Progenitor cell of endocrine pancreas (in vitro differentiated cells): ENCODE data around the gene LGALS12. TPM values are rescaled to one million over a fixed set of nuclear protein-coding genes. Genes with fewer than 3 reads are reported as not detected.

Experiments used
- DNase-seq: peaks from one replicate; pipeline ENCODE4 v3.0.0; 2021; ENCODE audit warnings: low spot score; ENCODE audit not compliant: unreplicated experiment
- H3K27ac Mint-ChIP-seq: 2 replicates; pipeline ENCODE4 v1.8.0; 2021; ENCODE audit warnings: mild to moderate bottlenecking, moderate library complexity, mixed read lengths
- H3K27me3 Mint-ChIP-seq: 2 replicates; pipeline ENCODE4 v1.8.0; 2021; ENCODE audit warnings: mixed read lengths
- H3K36me3 Mint-ChIP-seq: 2 replicates; pipeline ENCODE4 v1.8.0; 2022; ENCODE audit warnings: mixed read lengths; ENCODE audit not compliant: insufficient read depth
- H3K4me1 Mint-ChIP-seq: 2 replicates; pipeline ENCODE4 v1.8.0; 2021; ENCODE audit warnings: low read depth, mixed read lengths
- H3K4me3 Mint-ChIP-seq: 2 replicates; pipeline ENCODE4 v1.8.0; 2021; ENCODE audit warnings: low read depth, mild to moderate bottlenecking, moderate library complexity, mixed read lengths
- H3K9me3 Mint-ChIP-seq: 2 replicates; pipeline ENCODE4 v1.8.0; 2021; ENCODE audit warnings: low read depth, mixed read lengths
- total RNA-seq: library from RNA; stranded (reverse); gene quantifications from 2 replicates; pipeline ENCODE4 v1.2.1, GENCODE V29; 2021
- TF ChIP-seq, protein P1 (sequence below): fragments of 200-600 bp; sonication (generic); IDR thresholded peaks from one replicate; pipeline ENCODE4 v1.5.0; 2021; ENCODE audit warnings: antibody characterized with exemption, mild to moderate bottlenecking; ENCODE audit not compliant: unreplicated experiment

The LGALS12 gene
- total RNA-seq, 1 donor from 2014 or later = 2.3 TPM

- Mint-ChIP-seq H3K9me3 (peaks cover 22% of the 10 kb centered on the region), H3K4me1 (peaks cover 49% of the 10 kb centered on the region), H3K27me3 (no peaks in the 10 kb centered on the region), H3K27ac (peak overlapping the region; percentile 91), H3K4me3 (peak overlapping the region; percentile 92), H3K36me3 (peaks cover 25% of the 10 kb centered on the region)
- TF ChIP-seq, protein P1, sequence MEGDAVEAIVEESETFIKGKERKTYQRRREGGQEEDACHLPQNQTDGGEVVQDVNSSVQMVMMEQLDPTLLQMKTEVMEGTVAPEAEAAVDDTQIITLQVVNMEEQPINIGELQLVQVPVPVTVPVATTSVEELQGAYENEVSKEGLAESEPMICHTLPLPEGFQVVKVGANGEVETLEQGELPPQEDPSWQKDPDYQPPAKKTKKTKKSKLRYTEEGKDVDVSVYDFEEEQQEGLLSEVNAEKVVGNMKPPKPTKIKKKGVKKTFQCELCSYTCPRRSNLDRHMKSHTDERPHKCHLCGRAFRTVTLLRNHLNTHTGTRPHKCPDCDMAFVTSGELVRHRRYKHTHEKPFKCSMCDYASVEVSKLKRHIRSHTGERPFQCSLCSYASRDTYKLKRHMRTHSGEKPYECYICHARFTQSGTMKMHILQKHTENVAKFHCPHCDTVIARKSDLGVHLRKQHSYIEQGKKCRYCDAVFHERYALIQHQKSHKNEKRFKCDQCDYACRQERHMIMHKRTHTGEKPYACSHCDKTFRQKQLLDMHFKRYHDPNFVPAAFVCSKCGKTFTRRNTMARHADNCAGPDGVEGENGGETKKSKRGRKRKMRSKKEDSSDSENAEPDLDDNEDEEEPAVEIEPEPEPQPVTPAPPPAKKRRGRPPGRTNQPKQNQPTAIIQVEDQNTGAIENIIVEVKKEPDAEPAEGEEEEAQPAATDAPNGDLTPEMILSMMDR = peak; percentile 41
- DNase-seq = no peak
Observed at GRCh38 chr11:63489879-63490278, 16.0 kb upstream of the LGALS12 start.

- peaks cover 56% of the 10 kb centered on the region for H3K4me1 Mint-ChIP-seq
- peak within 1 kb of the TSS; percentile 94 for H3K27ac Mint-ChIP-seq
- H3K36me3 Mint-ChIP-seq = peaks cover 17% of the 10 kb centered on the region
- peaks cover 15% of the 10 kb centered on the region for H3K9me3 Mint-ChIP-seq
- no peaks in the 10 kb centered on the region for H3K27me3 Mint-ChIP-seq
- TF ChIP-seq, protein P1 = no peak
- H3K4me3 Mint-ChIP-seq = peak within 1 kb of the TSS; percentile 92
- peak; percentile 37 for DNase-seq
Observed at GRCh38 chr11:63490551-63491239, 15.2 kb upstream of the LGALS12 start, which contains the start of gene PLAAT5. Gene PLAAT5 (minus strand): TSS chr11:63491167. CDS start chr11:63491034, 133 bp downstream.

DNA sequence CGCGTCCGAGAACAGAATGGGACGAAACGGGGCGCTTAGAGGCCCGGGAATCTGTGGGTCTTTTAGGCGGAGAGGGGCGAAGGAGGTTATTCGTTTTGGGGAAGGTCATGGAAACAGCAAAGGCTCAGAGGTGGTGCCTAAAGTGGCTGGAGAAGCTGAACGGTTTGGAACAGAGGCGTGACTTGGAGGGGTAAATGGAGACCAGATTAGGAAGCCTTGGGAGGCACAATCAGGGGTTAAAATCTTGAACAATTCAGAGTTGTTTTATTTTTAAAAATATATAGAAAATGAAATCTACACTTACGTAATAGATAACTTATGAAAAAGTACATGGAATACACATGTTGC, 14.7 kb upstream of the LGALS12 start:
- no peaks in the 10 kb centered on the region for H3K27me3 Mint-ChIP-seq
- no peak for DNase-seq
- H3K36me3 Mint-ChIP-seq = peaks cover 12% of the 10 kb centered on the region
- TF ChIP-seq, protein P1 = no peak
- peaks cover 56% of the 10 kb centered on the region for H3K4me1 Mint-ChIP-seq
- H3K4me3 Mint-ChIP-seq = peak overlapping the region; percentile 92
- peak overlapping the region; percentile 94 for H3K27ac Mint-ChIP-seq
- peaks cover 10% of the 10 kb centered on the region for H3K9me3 Mint-ChIP-seq

DNA sequence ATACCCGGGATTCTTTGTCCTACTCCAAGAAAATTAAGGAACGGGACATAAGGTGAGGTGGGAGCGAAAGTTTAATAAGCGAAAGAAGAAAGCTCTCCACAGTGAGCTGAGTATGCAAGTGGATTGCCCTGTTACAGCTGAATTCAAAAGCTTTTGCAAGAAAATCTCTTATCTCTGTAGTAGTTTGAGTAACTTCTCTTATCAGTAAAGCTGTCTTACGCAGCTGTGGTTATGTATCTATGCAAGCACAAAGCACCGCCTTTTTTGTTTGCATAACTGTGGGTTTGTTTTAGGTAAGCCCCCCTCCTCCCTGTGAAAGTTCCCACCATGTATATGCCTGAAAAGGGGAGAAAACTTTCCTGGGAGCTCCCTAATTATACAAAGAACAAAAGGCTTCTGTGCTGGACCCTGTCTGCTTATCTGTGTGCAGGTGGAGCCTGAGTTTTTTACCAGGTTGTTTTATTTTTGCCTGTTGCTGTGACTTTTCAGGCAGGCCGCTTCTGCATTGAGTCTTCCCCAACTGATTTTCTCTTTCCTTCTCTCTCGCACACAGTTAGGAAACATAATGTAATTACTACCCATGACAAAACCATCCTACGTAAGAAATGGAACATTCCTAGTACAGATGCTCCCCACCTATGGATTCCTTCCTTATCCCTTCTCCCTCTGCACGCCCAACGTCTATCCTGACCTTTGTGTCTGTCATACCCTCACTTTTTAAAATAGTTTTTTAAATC, 14.1 kb upstream of the LGALS12 start:
- H3K27me3 Mint-ChIP-seq = no peaks in the 10 kb centered on the region
- peaks cover 10% of the 10 kb centered on the region for H3K36me3 Mint-ChIP-seq
- TF ChIP-seq, protein P1 = no peak
- H3K4me3 Mint-ChIP-seq = peak overlapping the region; percentile 92
- peak overlapping the region; percentile 94 for H3K27ac Mint-ChIP-seq
- DNase-seq = no peak
- peaks cover 56% of the 10 kb centered on the region for H3K4me1 Mint-ChIP-seq
- H3K9me3 Mint-ChIP-seq = peaks cover 7% of the 10 kb centered on the region

GRCh38 chr11:63492441-63492840, 13.4 kb upstream of the LGALS12 start:
- Mint-ChIP-seq H3K9me3 (peaks cover 13% of the 10 kb centered on the region), H3K4me3 (peak overlapping the region; percentile 92), H3K27ac (peak overlapping the region; percentile 94), H3K4me1 (peaks cover 56% of the 10 kb centered on the region), H3K27me3 (no peaks in the 10 kb centered on the region), H3K36me3 (peaks cover 10% of the 10 kb centered on the region)
- no peak for DNase-seq
- TF ChIP-seq, protein P1 = no peak
